ENCODE data around the gene C14orf119.

The C14orf119 gene

DNA sequence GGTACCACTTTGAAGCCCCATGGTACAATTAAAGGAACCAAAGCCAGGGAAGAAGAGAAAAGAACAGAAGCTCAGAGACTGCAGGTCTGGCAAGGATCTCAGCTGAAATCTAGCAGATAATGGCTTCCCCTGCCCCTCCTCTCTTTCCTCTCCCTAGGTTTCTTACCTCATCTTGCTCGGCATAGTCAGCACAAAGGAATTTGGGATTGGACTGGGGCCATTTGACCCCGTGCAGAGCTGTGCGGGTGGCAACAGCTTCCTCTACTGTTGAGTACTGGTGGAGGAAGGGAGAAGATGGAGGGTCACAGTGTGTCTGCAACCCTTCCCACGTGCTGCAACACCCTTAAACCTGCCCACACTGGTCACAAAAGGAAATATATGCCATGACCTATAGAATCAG is 33.3 kb upstream of the C14orf119 start:
- peak overlapping the region; percentile 95 for H3K27ac ChIP-seq
- ChIA-PET POLR2A (ENCODE audit: low non-redundant PET) (interaction anchor here (1.1 kb wide), 2 partner anchors 9 to 81 kb away, joined by 3 read pairs; no protein-coding TSS in a partner anchor), CTCF (interaction anchor here (0.8 to 1.5 kb wide), 3 partner anchors 48 to 75 kb away, joined by 3 to 6 read pairs (median 4); no protein-coding TSS in a partner anchor)
- peak; percentile 87 for DNase-seq (ENCODE audit: low spot score)
- TF ChIP-seq, protein P1, sequence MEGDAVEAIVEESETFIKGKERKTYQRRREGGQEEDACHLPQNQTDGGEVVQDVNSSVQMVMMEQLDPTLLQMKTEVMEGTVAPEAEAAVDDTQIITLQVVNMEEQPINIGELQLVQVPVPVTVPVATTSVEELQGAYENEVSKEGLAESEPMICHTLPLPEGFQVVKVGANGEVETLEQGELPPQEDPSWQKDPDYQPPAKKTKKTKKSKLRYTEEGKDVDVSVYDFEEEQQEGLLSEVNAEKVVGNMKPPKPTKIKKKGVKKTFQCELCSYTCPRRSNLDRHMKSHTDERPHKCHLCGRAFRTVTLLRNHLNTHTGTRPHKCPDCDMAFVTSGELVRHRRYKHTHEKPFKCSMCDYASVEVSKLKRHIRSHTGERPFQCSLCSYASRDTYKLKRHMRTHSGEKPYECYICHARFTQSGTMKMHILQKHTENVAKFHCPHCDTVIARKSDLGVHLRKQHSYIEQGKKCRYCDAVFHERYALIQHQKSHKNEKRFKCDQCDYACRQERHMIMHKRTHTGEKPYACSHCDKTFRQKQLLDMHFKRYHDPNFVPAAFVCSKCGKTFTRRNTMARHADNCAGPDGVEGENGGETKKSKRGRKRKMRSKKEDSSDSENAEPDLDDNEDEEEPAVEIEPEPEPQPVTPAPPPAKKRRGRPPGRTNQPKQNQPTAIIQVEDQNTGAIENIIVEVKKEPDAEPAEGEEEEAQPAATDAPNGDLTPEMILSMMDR (conservative IDR thresholded peaks at IDR 0.05; ENCODE audit: low read depth) = no peak

GRCh38 chr14:23063601-23064000 is 31.7 kb upstream of the C14orf119 start:
- DNase-seq (ENCODE audit: low spot score) = no peak
- TF ChIP-seq, protein P1 (conservative IDR thresholded peaks at IDR 0.05; ENCODE audit: low read depth) = no peak
- CTCF ChIA-PET = interaction anchor here (0.6 kb wide), 1 partner anchor 13 kb away, joined by 3 read pairs; no protein-coding TSS in a partner anchor
- POLR2A ChIA-PET (ENCODE audit: low non-redundant PET) = no interaction called here
- peak overlapping the region; percentile 56 for H3K27ac ChIP-seq

GRCh38 chr14:23066368-23066767 is 28.9 kb upstream of the C14orf119 start:
- POLR2A ChIA-PET (ENCODE audit: low non-redundant PET) = no interaction called here
- CTCF ChIA-PET = interaction anchor here (0.5 to 1.3 kb wide), 3 partner anchors 10 to 228 kb away, joined by 3 read pairs; no protein-coding TSS in a partner anchor

DNA sequence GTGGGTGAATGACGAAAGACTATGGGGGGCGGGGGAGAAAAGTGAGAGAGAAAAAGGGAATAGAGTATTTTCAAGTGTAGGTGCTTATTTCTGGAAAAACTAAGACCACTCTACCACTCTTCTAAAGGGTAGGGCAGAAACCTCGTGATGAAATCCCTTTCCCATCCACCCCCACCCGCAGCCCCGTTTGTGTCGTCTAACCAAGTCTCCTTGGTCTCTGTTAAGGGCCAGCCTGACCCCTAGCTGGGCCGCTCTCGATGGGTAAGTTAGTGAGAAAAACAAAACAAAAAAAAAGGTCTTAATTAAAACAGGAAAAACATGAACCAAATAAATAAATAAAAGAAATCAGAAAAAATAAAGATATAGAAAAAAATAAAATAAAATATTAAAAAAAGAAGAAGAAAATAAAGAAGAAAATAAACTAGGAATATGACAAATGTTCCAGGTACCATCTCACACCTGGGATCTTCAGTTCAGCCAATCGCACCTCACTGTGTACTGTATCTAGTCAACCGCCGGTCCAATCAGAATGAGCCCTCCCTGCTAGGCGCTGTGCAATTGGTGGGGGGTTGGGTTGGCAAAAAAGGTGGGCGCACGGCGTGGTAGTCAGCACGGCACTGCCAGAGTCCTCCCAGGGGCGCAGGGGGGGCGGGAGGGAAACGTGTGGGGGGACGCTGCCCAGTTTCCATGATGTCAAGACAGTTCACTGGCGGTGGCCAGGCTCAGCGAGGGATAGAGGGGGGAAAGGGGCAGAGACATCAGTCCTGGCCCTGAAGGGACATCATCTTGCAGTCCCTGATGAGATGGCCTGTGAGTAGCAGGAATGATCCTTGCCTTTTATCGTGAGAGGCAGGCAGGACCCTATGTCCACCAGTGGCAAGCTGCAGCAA is 28.2 kb upstream of the C14orf119 start:
- TF ChIP-seq, protein P1 (conservative IDR thresholded peaks at IDR 0.05; ENCODE audit: low read depth) = no peak
- ChIA-PET POLR2A (ENCODE audit: low non-redundant PET) (no interaction called here), CTCF (interaction anchor here (1.1 to 1.3 kb wide), 2 partner anchors 10 to 54 kb away, joined by 3 read pairs; no protein-coding TSS in a partner anchor)
- peak overlapping the region; percentile 67; the same call in 1 of the 2 replicates for H3K27ac ChIP-seq
- no peak for DNase-seq (ENCODE audit: low spot score)

More at GRCh38 chr14:23066368-23066767, 28.9 kb upstream of the C14orf119 start:
- no peak for DNase-seq (ENCODE audit: low spot score)
- peak overlapping the region; percentile 37; the same call in 1 of the 2 replicates for H3K27ac ChIP-seq
- TF ChIP-seq, protein P1 (conservative IDR thresholded peaks at IDR 0.05; ENCODE audit: low read depth) = no peak

DNA sequence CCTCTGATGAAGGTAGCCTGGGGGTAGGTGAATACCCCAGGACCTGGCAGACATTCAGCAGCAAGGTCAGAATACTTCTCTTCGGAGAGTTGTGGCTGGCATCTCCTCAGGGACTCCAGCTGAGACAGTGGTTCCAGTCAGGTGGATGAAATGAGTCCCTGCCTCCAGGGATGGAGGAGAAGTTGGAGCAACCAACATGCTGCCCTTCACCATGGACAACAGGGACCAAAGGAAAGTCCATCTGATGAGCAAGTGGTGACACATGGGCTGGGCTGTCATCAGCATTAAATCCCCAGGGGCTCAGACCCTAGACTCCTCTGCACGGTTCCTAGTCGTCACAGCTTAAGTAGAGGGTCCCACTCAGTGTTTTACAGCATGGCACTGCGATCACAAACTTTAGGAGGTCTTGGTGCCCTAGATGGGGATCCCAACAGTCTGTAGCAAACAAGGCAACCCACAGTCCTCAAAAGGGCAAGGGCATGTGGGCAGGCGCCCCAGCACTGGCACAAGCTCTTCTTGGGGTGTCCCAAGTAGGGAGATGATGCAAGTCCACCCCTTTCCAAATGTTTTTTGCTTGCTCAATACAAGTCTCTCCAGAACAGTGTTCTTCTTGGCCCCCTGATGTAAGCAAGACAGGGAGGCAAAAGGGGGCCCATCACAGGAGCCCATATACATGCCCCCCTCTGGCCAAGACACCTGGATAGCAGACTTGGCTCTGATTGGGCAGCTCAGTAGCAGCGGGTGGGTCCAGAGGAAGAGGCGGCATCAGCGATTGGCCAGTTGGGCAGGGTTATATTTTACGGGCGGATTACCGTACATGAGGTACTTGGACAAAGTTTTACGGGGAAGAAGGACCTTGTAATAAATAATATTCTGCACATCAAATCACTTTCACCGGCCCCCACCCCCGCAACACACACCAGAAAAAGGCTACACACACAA is 27.2 kb upstream of the C14orf119 start:
- TF ChIP-seq, protein P1 (conservative IDR thresholded peaks at IDR 0.05; ENCODE audit: low read depth) = no peak
- H3K27ac ChIP-seq = peak overlapping the region; percentile 67
- ChIA-PET CTCF (interaction anchor here (0.6 to 1.8 kb wide), 23 partner anchors 8 to 1257 kb away, joined by 3 to 21 read pairs (median 6); partner anchors contain the start of genes ACIN1, C14orf119, CDH24 and CEBPE), POLR2A (ENCODE audit: low non-redundant PET) (interaction anchor here (0.7 to 1.0 kb wide), 2 partner anchors 27 to 80 kb away, joined by 3 to 5 read pairs; partner anchors contain the start of genes ACIN1 and C14orf119)
- no peak for DNase-seq (ENCODE audit: low spot score)
